HCT116 (cell line): ENCODE measurements around the gene RHBDD1. TPM values are rescaled to one million over a fixed set of nuclear protein-coding genes. Genes with fewer than 3 reads are reported as not detected.
A peak's percentile ranks its signal among the peaks of the same experiment; 100 is the strongest.

ENCODE experiments used
- ATAC-seq: fragments of 200-7000 bp; cut with Tn5 transposase; 2 replicates; pipeline ENCODE4 v1.9.1; 2020; ENCODE audit warnings: mild to moderate bottlenecking, moderate library complexity
- BruUV-seq: library from RNA; stranded (reverse); fragments of 400-500 nt; replicated peaks from 2 replicates; lab custom pipeline; 2021; lab: Mats Ljungman, UMichigan
- CTCF ChIA-PET: fragments of 300-600 bp; sonication (Branson Sonifier 250); formaldehyde crosslinking; loops from one replicate; lab custom pipeline; 2021; ENCODE audit warnings: antibody characterized with exemption; lab: Charles Lee
- POLR2A ChIA-PET: fragments of 300-600, 350-600 bp; sonication (Branson Sonifier 250); formaldehyde crosslinking; loops from one replicate; lab custom pipeline; 2021; ENCODE audit warnings: antibody characterized with exemption; lab: Charles Lee
- RAD21 ChIA-PET, 2 experiments: fragments of 300-600 bp; sonication (Branson Sonifier 250); formaldehyde crosslinking; loops; one replicate each; lab custom pipeline; 2023; ENCODE audit warnings: low total read pairs in 2 of 2; ENCODE audit not compliant: uncharacterized antibody in 2 of 2, unreplicated experiment in 2 of 2, low non-redundant PET in 1 of 2; lab: Charles Lee
- DNase-seq: peaks from one replicate; pipeline ENCODE4 v3.0.0-alpha.2; 2010; ENCODE audit warnings: low read depth, low spot score
- H2AFZ ChIP-seq: fragments of 200-600 bp; shearing (Covaris generic), sonication (generic); 2 replicates; pipeline ENCODE4 v1.6.1; 2017; ENCODE audit warnings: low read depth, mixed run types, mixed read lengths, antibody characterized with exemption, low read length; ENCODE audit not compliant: poor library complexity, severe bottlenecking
- H3K27ac ChIP-seq: 2 replicates; pipeline ENCODE4 v1.5.1; 2012; ENCODE audit warnings: low read depth, low read length
- H3K27me3 ChIP-seq: fragments of 200-600 bp; sonication (generic); 2 replicates; pipeline ENCODE4 v1.6.1; 2016; ENCODE audit warnings: mixed run types, low read length, mixed read lengths; ENCODE audit not compliant: insufficient read depth
- H3K36me3 ChIP-seq, 2 experiments: fragments of 200-500 bp in 1 of 2; fragments of 200-600 bp in 1 of 2; sonication (Bioruptor generic) in 1 of 2; sonication (generic) in 1 of 2; 2 replicates each; pipeline versions ENCODE4 v1.5.1 to v1.6.1; 2014 to 2016; ENCODE audit warnings: low read length in 2 of 2, inconsistent platforms in 1 of 2, mixed read lengths in 1 of 2, mixed run types in 1 of 2; ENCODE audit not compliant: insufficient read depth in 2 of 2, control insufficient read depth in 1 of 2
- H3K4me1 ChIP-seq, 2 experiments: fragments of 200-600 bp in 1 of 2; sonication (generic) in 1 of 2; 2 replicates each; pipeline versions ENCODE4 v1.5.1 to v1.6.1; 2012 to 2017; ENCODE audit warnings: low read length in 2 of 2, inconsistent platforms in 1 of 2, mild to moderate bottlenecking in 1 of 2, mixed read lengths in 1 of 2, mixed run types in 1 of 2, moderate library complexity in 1 of 2; ENCODE audit not compliant: insufficient read depth in 2 of 2, control insufficient read depth in 1 of 2
- H3K4me2 ChIP-seq: fragments of 200-600 bp; sonication (generic); 2 replicates; pipeline ENCODE4 v1.6.1; 2017; ENCODE audit warnings: mixed run types, low read length, mixed read lengths
- H3K4me3 ChIP-seq, 2 experiments: fragments of 200-600 bp in 1 of 2; sonication (generic) in 1 of 2; replicated peaks in 1 of 2; 2 replicates each; pipeline ENCODE4 v1.5.1; 2011 to 2016; ENCODE audit warnings: low read length in 2 of 2, control low read depth in 1 of 2, low read depth in 1 of 2, mild to moderate bottlenecking in 1 of 2, mixed read lengths in 1 of 2, mixed run types in 1 of 2
- H3K79me2 ChIP-seq: fragments of 200-600 bp; sonication (generic); 2 replicates; pipeline ENCODE4 v1.6.1; 2017; ENCODE audit warnings: mild to moderate bottlenecking, mixed run types, low read length, moderate library complexity, mixed read lengths; ENCODE audit not compliant: insufficient read depth
- H3K9ac ChIP-seq: fragments of 200-600 bp; sonication (generic); 2 replicates; pipeline ENCODE4 v1.6.1; 2016; ENCODE audit warnings: low read length, mixed read lengths
- H3K9me2 ChIP-seq: fragments of 200-600 bp; sonication (generic), shearing (Covaris generic); 2 replicates; pipeline ENCODE4 v1.6.1; 2017; ENCODE audit warnings: mixed run types, mild to moderate bottlenecking, moderate library complexity; ENCODE audit not compliant: insufficient read depth
- H3K9me3 ChIP-seq, 2 experiments: fragments of 200-500 bp in 1 of 2; fragments of 200-600 bp in 1 of 2; sonication (Bioruptor generic) in 1 of 2; sonication (generic) in 1 of 2; 2 replicates each; pipeline ENCODE4 v1.6.1; 2014 to 2017; ENCODE audit warnings: low read length in 2 of 2, mixed read lengths in 2 of 2, inconsistent platforms in 1 of 2, low read depth in 1 of 2, mild to moderate bottlenecking in 1 of 2, mixed run types in 1 of 2, moderate library complexity in 1 of 2; ENCODE audit not compliant: control insufficient read depth in 1 of 2, insufficient read depth in 1 of 2
- H4K20me1 ChIP-seq: fragments of 200-600 bp; sonication (generic), shearing (Covaris generic); 2 replicates; pipeline ENCODE4 v1.6.1; 2017; ENCODE audit warnings: mixed run types, mild to moderate bottlenecking, moderate library complexity; ENCODE audit not compliant: insufficient read depth
- EZH2phosphoT487 ChIP-seq: fragments of 200-600 bp; IDR thresholded peaks from 2 replicates; pipeline ENCODE4 v1.6.1; 2018; ENCODE audit warnings: antibody characterized with exemption, borderline replicate concordance
- FOSL1 ChIP-seq: IDR thresholded peaks from 2 replicates; pipeline ENCODE4 v1.6.1; 2012; ENCODE audit warnings: low read depth
- JUND ChIP-seq: IDR thresholded peaks from 2 replicates; pipeline ENCODE4 v1.6.1; 2012
- POLR2A ChIP-seq: IDR thresholded peaks from 2 replicates; pipeline ENCODE4 v1.7.0; 2011; ENCODE audit warnings: borderline replicate concordance; ENCODE audit not compliant: insufficient read depth, insufficient read length; ENCODE audit errors: extremely low read depth
- REST ChIP-seq: IDR thresholded peaks from 2 replicates; pipeline ENCODE4 v1.6.1; 2012; ENCODE audit warnings: low read depth
- ZBTB33 ChIP-seq: IDR thresholded peaks from 2 replicates; pipeline ENCODE4 v1.6.1; 2011; ENCODE audit warnings: mild to moderate bottlenecking, low read length, moderate library complexity; ENCODE audit not compliant: insufficient replicate concordance; ENCODE audit errors: extremely low read depth
- intact Hi-C: fragments of 100-400 bp; cut with micrococcal nuclease; formaldehyde crosslinking; loops from 2 replicates; pipeline ENCODE4 v1.10.0; 2022
- total RNA-seq: library from RNA; stranded (reverse); gene quantifications from one replicate; pipeline ENCODE4 v1.2.1, GENCODE V29; 2021; ENCODE audit not compliant: unreplicated experiment

Gene RHBDD1
- total RNA-seq, 1 experiment from 2014 or later, result 73.8 TPM

- H4K20me1 ChIP-seq, result no peaks in the 10 kb centered on the region
- H3K4me1 ChIP-seq, result peaks cover 17 to 32% of the 10 kb centered on the region in 2 experiments; a peak in 3 of 4 replicates
- ATAC-seq, result no peak
- no peaks in the 10 kb centered on the region for H3K27me3 ChIP-seq
- peak overlapping the region; percentile 82 for H3K4me2 ChIP-seq
- H3K9me2 ChIP-seq, result no peaks in the 10 kb centered on the region
- no peak overlapping the region for H2AFZ ChIP-seq
- ChIA-PET RAD21 (no interaction called here), POLR2A (no interaction called here), CTCF (no interaction called here)
- intact Hi-C loops, result no loop called here
- peak overlapping the region; percentile 87; the same call in 1 of the 2 replicates for H3K27ac ChIP-seq
- H3K9me3 ChIP-seq, result peaks cover 0 to under 1% of the 10 kb centered on the region in 2 experiments; a peak in 1 of 4 replicates
- TF ChIP-seq JUND (no peak), ZBTB33 (no peak), POLR2A (peak; percentile 2), FOSL1 (no peak)
- H3K4me3 ChIP-seq, result peak overlapping the region; percentile 50 to 80
- H3K79me2 ChIP-seq, result peaks cover 45% of the 10 kb centered on the region
- H3K36me3 ChIP-seq, result peaks cover 0 to 6% of the 10 kb centered on the region in 2 experiments; a peak in 1 of 4 replicates
- peak overlapping the region; percentile 88; the same call in 1 of the 2 replicates for H3K9ac ChIP-seq
- DNase-seq, result no peak
- no TSS peak for BruUV-seq
Measured at GRCh38 chr2:226837334-226837733, 1.5 kb downstream of the RHBDD1 start.

GRCh38 chr2:226837787-226838603, 2.1 kb downstream of the RHBDD1 start:
- Histone ChIP-seq H2AFZ (no peak overlapping the region), H3K9me3 (peaks cover 0 to 3% of the 10 kb centered on the region in 2 experiments; a peak in 1 of 4 replicates), H3K4me3 (no peak overlapping the region), H3K27ac (peak overlapping the region; percentile 87; the same call in 1 of the 2 replicates), H3K4me2 (peak overlapping the region; percentile 82), H3K9ac (no peak overlapping the region), H3K9me2 (no peaks in the 10 kb centered on the region), H3K36me3 (peaks cover 0 to 6% of the 10 kb centered on the region in 2 experiments; a peak in 1 of 4 replicates), H3K4me1 (peaks cover 17 to 32% of the 10 kb centered on the region in 2 experiments; a peak in 3 of 4 replicates), H3K79me2 (peaks cover 49% of the 10 kb centered on the region), H4K20me1 (no peaks in the 10 kb centered on the region), H3K27me3 (no peaks in the 10 kb centered on the region)
- no peak for ATAC-seq
- ChIA-PET CTCF (no interaction called here), RAD21 (no interaction called here), POLR2A (no interaction called here)
- DNase-seq, result no peak
- no peak for TF ChIP-seq REST
- TF ChIP-seq EZH2phosphoT487, result no peak
- no TSS peak for BruUV-seq
- intact Hi-C loops, result no loop called here
